ENCODE measurements around the gene ATF6B.

ATF6B gene

GRCh38 chr6:32163559-32164258 lies 35.7 kb upstream of the ATF6B start:
- Histone ChIP-seq H3K4me3 (ENCODE audit: low read depth in 1 of 2, low read length in 1 of 2) (no peak overlapping the region), H3K27me3 (no peaks in the 10 kb centered on the region), H3K9me3 (no peaks in the 10 kb centered on the region), H3K4me1 (ENCODE audit: control insufficient read depth in 1 of 2, insufficient read depth in 1 of 2, low read depth in 1 of 2, low read length in 1 of 2) (no peaks in the 10 kb centered on the region), H3K27ac (no peak overlapping the region), H3K36me3 (peaks cover 18% of the 10 kb centered on the region)
- no peak for TF ChIP-seq CTCF (IDR thresholded peaks at IDR 0.05)

GRCh38 chr6:32158052-32158451 lies 30.0 kb upstream of the ATF6B start:
- TF ChIP-seq CTCF (IDR thresholded peaks at IDR 0.05): no peak

GRCh38 chr6:32156891-32157290 lies 28.8 kb upstream of the ATF6B start:
- no peak for TF ChIP-seq CTCF (IDR thresholded peaks at IDR 0.05)
- Histone ChIP-seq H3K4me1 (ENCODE audit: control insufficient read depth in 1 of 2, insufficient read depth in 1 of 2, low read depth in 1 of 2, low read length in 1 of 2) (peaks cover 15 to 17% of the 10 kb centered on the region in 2 experiments), H3K27me3 (peaks cover 35% of the 10 kb centered on the region), H3K27ac (no peak overlapping the region), H3K9me3 (no peaks in the 10 kb centered on the region), H3K36me3 (no peaks in the 10 kb centered on the region), H3K4me3 (ENCODE audit: low read depth in 1 of 2, low read length in 1 of 2) (no peak overlapping the region)

More at GRCh38 chr6:32158052-32158451, 30.0 kb upstream of the ATF6B start:
- Histone ChIP-seq H3K9me3 (no peaks in the 10 kb centered on the region), H3K36me3 (no peaks in the 10 kb centered on the region), H3K27me3 (peaks cover 23% of the 10 kb centered on the region), H3K27ac (no peak overlapping the region), H3K4me3 (ENCODE audit: low read depth in 1 of 2, low read length in 1 of 2) (no peak overlapping the region), H3K4me1 (ENCODE audit: control insufficient read depth in 1 of 2, insufficient read depth in 1 of 2, low read depth in 1 of 2, low read length in 1 of 2) (peaks cover 15 to 17% of the 10 kb centered on the region in 2 experiments)

GRCh38 chr6:32154514-32155161 lies 26.6 kb upstream of the ATF6B start:
- H3K27ac ChIP-seq: no peak overlapping the region
- H3K4me1 ChIP-seq (ENCODE audit: control insufficient read depth in 1 of 2, insufficient read depth in 1 of 2, low read depth in 1 of 2, low read length in 1 of 2): peaks cover 15 to 17% of the 10 kb centered on the region in 2 experiments

More at GRCh38 chr6:32154514-32155161, 26.6 kb upstream of the ATF6B start:
- TF ChIP-seq CTCF (IDR thresholded peaks at IDR 0.05): peak; percentile 55
- no peaks in the 10 kb centered on the region for H3K36me3 ChIP-seq
- H3K27me3 ChIP-seq: peaks cover 57% of the 10 kb centered on the region
- peak overlapping the region; percentile 55 to 58 for H3K4me3 ChIP-seq (ENCODE audit: low read depth in 1 of 2, low read length in 1 of 2)
- no peaks in the 10 kb centered on the region for H3K9me3 ChIP-seq
